Measurements from ENCODE around the gene CHEK1. TPM values are rescaled to one million over a fixed set of nuclear protein-coding genes. Genes with fewer than 3 reads are reported as not detected.

The CHEK1 gene
- total RNA-seq, 1 experiment from 2014 or later, result 33.2 TPM

DNA sequence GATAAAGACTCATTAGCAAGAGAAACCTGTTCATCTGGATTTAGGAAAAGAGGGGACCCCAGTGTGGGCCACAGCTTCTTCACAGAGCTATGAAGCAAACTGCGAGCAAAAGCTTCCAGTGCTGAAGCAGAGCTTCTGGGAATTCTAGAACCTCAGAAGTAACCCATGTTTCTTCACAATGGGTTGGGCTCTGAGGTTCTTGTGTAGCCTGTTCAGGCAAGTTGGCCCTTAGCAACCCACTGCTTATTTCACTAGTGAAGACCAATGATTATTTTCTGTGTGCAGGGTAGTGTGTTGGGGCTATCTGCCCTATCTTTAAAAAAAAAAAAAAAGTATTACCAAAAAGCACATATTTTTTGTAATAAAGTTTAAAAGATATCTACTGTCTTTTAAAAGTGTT lies 55.8 kb downstream of the CHEK1 start, which contains the start of gene ACRV1:
TSS of gene ACRV1 (minus strand) at position 101 of the 400 bp plus-strand sequence. CDS start at position 34, 67 bp downstream.
- no peak within 1 kb of the TSS for H3K4me3 Mint-ChIP-seq (ENCODE audit: low read depth, unreplicated experiment)
- TF ChIP-seq, protein P1, sequence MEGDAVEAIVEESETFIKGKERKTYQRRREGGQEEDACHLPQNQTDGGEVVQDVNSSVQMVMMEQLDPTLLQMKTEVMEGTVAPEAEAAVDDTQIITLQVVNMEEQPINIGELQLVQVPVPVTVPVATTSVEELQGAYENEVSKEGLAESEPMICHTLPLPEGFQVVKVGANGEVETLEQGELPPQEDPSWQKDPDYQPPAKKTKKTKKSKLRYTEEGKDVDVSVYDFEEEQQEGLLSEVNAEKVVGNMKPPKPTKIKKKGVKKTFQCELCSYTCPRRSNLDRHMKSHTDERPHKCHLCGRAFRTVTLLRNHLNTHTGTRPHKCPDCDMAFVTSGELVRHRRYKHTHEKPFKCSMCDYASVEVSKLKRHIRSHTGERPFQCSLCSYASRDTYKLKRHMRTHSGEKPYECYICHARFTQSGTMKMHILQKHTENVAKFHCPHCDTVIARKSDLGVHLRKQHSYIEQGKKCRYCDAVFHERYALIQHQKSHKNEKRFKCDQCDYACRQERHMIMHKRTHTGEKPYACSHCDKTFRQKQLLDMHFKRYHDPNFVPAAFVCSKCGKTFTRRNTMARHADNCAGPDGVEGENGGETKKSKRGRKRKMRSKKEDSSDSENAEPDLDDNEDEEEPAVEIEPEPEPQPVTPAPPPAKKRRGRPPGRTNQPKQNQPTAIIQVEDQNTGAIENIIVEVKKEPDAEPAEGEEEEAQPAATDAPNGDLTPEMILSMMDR (IDR thresholded peaks at IDR 0.05; ENCODE audit: unreplicated experiment), result no peak
- no peaks in the 10 kb centered on the region for H3K36me3 Mint-ChIP-seq (ENCODE audit: insufficient read depth, unreplicated experiment)
- no peaks in the 10 kb centered on the region for H3K4me1 Mint-ChIP-seq (ENCODE audit: low read depth, unreplicated experiment)
- H3K27me3 Mint-ChIP-seq (ENCODE audit: unreplicated experiment), result no peaks in the 10 kb centered on the region
- intact Hi-C loops (cut with micrococcal nuclease; ENCODE audit: unreplicated experiment), result no loop called here
- no peaks in the 10 kb centered on the region for H3K9me3 Mint-ChIP-seq (ENCODE audit: low read depth, unreplicated experiment)
- no peak for DNase-seq
- CTCF ChIA-PET, result no interaction called here
- BruUV-seq (replicated peaks), result no TSS peak
- no peak within 1 kb of the TSS for H3K27ac Mint-ChIP-seq (ENCODE audit: unreplicated experiment)

DNA sequence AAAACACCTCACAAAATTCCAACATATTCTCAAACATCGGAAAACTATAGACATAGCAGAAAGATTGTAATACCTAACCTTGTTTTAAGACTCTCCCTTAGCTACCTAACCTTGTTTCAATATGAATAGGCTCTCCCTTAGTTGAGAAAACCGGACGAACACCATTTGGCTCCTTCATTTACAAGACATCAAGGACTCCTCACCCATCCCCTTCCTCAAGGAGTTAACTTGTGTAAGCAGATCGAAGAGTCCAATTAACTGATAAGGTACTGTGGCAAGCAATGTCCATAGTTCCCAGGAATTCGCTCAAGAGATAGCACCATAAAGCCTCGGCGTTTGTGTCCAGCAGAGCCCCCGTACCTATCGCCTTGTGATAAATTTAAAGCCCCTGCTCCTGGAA lies 60.3 kb downstream of the CHEK1 start:
- H3K27me3 Mint-ChIP-seq (ENCODE audit: unreplicated experiment), result no peaks in the 10 kb centered on the region
- CTCF ChIA-PET, result no interaction called here
- no peak overlapping the region for H3K4me3 Mint-ChIP-seq (ENCODE audit: low read depth, unreplicated experiment)
- H3K9me3 Mint-ChIP-seq (ENCODE audit: low read depth, unreplicated experiment), result no peaks in the 10 kb centered on the region
- TF ChIP-seq, protein P1 (IDR thresholded peaks at IDR 0.05; ENCODE audit: unreplicated experiment), result no peak
- no peak overlapping the region for H3K27ac Mint-ChIP-seq (ENCODE audit: unreplicated experiment)
- no peak for DNase-seq
- no peaks in the 10 kb centered on the region for H3K4me1 Mint-ChIP-seq (ENCODE audit: low read depth, unreplicated experiment)
- no TSS peak for BruUV-seq (replicated peaks)
- H3K36me3 Mint-ChIP-seq (ENCODE audit: insufficient read depth, unreplicated experiment), result no peaks in the 10 kb centered on the region
- intact Hi-C loops (cut with micrococcal nuclease; ENCODE audit: unreplicated experiment), result no loop called here

DNA sequence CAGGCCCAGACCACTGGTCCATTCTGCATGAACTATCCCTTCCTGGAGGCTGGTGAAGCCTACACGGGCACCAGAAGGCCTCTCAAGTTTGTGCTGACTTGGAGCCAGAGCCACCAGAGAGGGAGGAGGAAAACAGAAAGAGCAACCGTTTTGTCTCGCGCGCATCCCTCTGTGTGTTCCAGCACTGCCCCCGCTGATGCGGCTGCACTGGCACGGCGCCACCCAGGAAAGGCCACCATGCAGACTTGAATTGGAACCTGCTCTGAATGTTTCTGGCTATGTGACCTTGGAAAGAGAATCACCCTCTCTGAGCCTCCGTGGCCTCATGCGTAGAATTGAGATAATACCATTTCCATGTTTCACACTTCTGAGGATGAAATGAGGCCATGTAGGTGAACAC lies 63.1 kb downstream of the CHEK1 start:
- TF ChIP-seq, protein P1 (IDR thresholded peaks at IDR 0.05; ENCODE audit: unreplicated experiment), result no peak
- Mint-ChIP-seq H3K4me3 (ENCODE audit: low read depth, unreplicated experiment) (no peak overlapping the region), H3K27ac (ENCODE audit: unreplicated experiment) (no peak overlapping the region), H3K4me1 (ENCODE audit: low read depth, unreplicated experiment) (no peaks in the 10 kb centered on the region), H3K27me3 (ENCODE audit: unreplicated experiment) (no peaks in the 10 kb centered on the region), H3K36me3 (ENCODE audit: insufficient read depth, unreplicated experiment) (no peaks in the 10 kb centered on the region), H3K9me3 (ENCODE audit: low read depth, unreplicated experiment) (no peaks in the 10 kb centered on the region)
- no TSS peak for BruUV-seq (replicated peaks)
- no peak for DNase-seq
- intact Hi-C loops (cut with micrococcal nuclease; ENCODE audit: unreplicated experiment), result no loop called here
- CTCF ChIA-PET, result no interaction called here

DNA sequence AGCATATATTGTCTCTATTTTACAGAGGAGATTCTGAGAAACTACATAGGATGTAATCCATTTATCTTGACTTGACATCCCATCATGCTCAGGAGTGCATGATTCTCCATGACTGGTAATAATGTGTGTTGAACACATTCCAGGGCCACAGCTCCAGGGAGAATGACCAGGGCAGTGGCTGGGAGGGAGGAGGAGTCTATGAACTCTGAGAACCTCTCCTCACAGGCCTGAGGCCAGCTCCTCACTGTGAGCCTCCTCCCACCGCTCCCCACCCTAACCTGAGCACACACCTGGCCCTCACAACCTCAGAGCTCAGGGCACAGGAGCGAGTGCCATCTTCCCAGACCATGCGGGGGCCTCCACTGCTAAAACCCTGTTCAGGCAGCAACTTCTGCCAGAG lies 63.7 kb downstream of the CHEK1 start:
- CTCF ChIA-PET, result no interaction called here
- Mint-ChIP-seq H3K36me3 (ENCODE audit: insufficient read depth, unreplicated experiment) (no peaks in the 10 kb centered on the region), H3K4me3 (ENCODE audit: low read depth, unreplicated experiment) (no peak overlapping the region), H3K4me1 (ENCODE audit: low read depth, unreplicated experiment) (no peaks in the 10 kb centered on the region), H3K27me3 (ENCODE audit: unreplicated experiment) (no peaks in the 10 kb centered on the region), H3K27ac (ENCODE audit: unreplicated experiment) (no peak overlapping the region), H3K9me3 (ENCODE audit: low read depth, unreplicated experiment) (no peaks in the 10 kb centered on the region)
- no peak for DNase-seq
- TF ChIP-seq, protein P1 (IDR thresholded peaks at IDR 0.05; ENCODE audit: unreplicated experiment), result no peak
- intact Hi-C loops (cut with micrococcal nuclease; ENCODE audit: unreplicated experiment), result no loop called here
- BruUV-seq (replicated peaks), result no TSS peak

Data from Calu3 (cell line).